DND-41 (cell line): ENCODE results near the gene FUT1.

Source experiments
- EZH2 ChIP-seq: IDR thresholded peaks from 3 replicates; pipeline ENCODE4 v1.6.1; 2012; ENCODE audit warnings: borderline replicate concordance, low read depth, mild to moderate bottlenecking, moderate library complexity, low read length, inconsistent platforms; ENCODE audit not compliant: severe bottlenecking
- TF ChIP-seq, protein P1 (sequence below): IDR thresholded peaks from 2 replicates; pipeline ENCODE4 v1.5.1; 2012; ENCODE audit warnings: borderline replicate concordance, low read length, moderate library complexity, mild to moderate bottlenecking; ENCODE audit not compliant: poor library complexity, severe bottlenecking; ENCODE audit errors: extremely low read depth

DNA sequence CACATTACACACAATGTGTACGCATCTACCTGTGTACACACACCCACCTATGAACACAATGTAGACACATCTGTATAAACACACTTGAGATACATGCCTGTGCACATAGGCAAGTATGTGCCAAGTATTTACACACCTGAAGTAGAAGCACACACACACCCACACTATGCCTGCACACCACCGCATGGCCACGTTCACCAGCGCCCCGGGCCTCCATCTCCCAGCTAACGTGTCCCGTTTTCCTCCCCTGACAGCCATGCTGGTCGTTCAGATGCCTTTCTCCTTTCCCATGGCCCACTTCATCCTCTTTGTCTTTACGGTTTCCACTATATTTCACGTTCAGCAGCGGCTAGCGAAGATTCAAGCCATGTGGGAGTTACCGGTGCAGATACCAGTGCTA, 49.7 kb downstream of the FUT1 start:
- TF ChIP-seq, protein P1, sequence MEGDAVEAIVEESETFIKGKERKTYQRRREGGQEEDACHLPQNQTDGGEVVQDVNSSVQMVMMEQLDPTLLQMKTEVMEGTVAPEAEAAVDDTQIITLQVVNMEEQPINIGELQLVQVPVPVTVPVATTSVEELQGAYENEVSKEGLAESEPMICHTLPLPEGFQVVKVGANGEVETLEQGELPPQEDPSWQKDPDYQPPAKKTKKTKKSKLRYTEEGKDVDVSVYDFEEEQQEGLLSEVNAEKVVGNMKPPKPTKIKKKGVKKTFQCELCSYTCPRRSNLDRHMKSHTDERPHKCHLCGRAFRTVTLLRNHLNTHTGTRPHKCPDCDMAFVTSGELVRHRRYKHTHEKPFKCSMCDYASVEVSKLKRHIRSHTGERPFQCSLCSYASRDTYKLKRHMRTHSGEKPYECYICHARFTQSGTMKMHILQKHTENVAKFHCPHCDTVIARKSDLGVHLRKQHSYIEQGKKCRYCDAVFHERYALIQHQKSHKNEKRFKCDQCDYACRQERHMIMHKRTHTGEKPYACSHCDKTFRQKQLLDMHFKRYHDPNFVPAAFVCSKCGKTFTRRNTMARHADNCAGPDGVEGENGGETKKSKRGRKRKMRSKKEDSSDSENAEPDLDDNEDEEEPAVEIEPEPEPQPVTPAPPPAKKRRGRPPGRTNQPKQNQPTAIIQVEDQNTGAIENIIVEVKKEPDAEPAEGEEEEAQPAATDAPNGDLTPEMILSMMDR: no peak
- TF ChIP-seq EZH2: no peak
